GM21390 (cell line): Measurements from ENCODE around the gene MEF2A.

Experiments used
- ATAC-seq: cut with Tn5 transposase; IDR thresholded peaks from one replicate; pipeline ENCODE4 v1.9.1; 2021; ENCODE audit not compliant: unreplicated experiment

The MEF2A gene

GRCh38 chr15:99605490-99605931, 39.7 kb downstream of the MEF2A start:
- no peak for ATAC-seq

DNA sequence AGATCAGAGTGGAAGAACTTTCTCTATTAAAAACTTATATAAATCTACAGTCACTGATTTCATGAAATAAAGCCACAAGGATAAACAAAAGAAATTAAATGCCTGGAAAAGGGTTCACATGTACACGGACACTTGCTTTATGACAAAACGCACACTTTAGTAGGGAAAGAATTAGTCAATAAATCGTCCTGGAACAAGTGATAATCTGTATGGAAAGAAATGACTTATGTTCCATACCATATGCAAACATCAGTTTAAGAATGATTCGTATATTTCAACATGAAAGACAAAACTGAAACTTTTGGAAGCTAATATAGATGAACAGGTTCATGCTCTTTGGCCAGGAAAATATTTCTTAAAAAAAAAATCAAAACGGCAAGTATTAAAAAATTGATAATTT, 40.2 kb downstream of the MEF2A start:
- no peak for ATAC-seq

DNA sequence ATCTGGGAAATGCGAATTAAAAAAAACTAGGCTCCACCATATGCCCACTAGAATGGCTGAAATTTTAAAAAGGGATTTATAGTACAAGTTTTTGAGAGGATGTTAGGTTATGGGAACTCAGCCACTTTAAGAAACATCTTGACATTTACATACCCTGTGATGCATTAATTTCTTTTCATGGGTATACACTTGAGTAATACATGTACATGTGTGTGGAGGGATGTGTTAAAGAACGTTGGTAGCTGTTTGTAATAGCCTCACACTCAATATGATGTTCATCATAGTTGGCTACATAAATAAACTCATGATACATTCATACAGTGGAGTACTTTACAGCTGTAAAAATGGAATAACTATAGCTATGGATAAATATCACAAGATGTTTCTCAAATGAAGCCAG, 40.9 kb downstream of the MEF2A start:
- no peak for ATAC-seq

DNA sequence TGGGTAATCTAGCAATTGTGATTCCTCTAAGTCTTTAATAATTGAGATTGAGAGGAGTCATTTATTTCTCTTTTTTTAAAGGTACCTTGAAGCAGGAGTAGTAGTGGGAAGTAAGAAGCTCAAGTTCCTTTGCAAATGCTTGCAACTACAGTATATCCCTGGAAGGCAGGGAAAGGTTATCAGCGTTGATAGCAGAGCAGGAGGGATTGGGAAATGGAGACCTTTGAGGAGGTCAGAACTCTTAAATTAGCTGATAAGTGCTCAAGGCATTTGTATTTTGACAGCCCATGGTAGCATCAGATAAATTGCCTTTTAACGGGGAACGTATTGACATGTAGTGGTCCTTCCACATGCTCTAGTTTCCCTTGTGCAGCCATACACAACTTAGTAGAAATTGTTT, 47.7 kb downstream of the MEF2A start:
- no peak for ATAC-seq

DNA sequence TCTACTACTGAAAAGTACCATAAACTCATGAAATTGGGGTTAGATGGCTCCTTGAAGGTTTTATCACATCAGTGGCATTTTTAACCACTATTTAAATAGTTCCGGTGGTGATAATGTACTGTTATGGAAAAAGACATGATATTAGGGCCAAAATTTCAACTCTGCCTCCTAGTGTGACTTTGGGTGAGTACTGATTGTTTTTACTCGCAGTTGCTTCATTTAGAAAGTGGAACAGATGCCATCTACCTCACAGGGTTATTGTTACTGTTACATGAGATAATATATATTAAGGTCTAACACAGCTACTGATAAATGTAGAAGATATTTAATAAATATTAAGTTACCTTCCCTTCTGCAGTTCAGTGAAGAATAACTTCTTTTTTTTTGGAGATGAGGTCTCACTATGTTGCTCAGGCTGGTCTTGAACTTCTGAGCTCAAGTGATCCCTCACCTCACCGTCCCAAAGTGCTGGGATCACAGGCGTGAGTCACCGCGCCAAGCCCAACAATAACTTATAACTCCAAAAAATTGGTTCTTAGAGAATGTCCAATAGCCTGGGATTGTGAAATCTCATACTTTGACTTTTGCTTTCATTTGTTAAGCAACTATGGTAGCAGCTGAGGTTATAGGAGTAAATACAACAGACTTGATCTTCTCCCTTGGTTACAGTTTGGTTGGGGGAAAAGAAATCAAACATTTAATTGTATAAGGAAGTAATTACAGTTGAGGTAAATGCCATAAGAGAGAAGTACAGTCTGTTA, 48.3 kb downstream of the MEF2A start:
- peak; percentile 31 for ATAC-seq

- peak; percentile 54 for ATAC-seq
Measured at GRCh38 chr15:99614749-99615288, 49.0 kb downstream of the MEF2A start.

GRCh38 chr15:99615460-99615859, 49.7 kb downstream of the MEF2A start:
- no peak for ATAC-seq

DNA sequence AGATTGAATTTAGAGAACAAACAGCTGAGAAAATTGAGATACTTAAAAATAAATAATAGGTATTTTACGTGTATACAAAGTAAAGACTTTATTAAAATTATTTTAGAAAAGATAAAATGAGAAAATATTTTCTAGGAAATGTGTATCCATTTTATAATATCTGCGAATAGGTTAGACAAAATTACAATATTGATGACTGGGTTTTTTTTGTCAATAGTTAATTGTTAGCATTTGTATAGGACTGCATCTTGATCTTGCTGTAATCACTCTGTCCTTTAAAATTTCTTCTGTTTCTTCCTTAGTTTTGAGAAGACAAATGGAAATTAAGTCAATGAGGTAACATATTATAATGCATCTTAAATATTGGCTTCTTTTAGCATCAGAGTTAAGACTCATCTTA, 50.3 kb downstream of the MEF2A start:
- ATAC-seq = no peak

DNA sequence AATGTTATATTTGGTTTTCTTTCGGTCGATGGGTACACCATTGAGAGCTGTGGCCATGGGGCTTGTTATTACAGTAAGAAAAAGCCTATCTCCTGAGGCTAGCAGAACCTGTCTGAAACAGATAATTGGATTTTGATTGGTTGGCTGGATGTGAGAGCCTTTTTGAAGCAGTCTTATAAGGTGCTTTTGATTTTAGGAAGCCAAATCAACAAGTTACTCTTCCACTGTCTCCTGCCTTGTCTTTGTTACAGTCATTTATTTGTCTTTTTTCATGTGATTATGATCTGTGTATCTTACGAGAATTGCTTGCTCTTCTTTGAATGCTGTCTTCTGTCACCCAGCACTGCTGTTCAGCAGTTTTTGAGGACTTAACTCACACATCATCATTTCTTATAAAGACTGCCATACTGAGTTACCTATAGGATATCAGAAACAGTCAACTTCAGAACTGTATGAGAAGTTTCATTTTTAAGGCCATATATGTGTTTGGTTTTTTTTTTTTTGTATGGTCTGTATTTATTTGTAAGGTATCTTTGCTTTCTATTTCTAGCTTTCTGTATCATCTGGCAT, 51.1 kb downstream of the MEF2A start:
- ATAC-seq = no peak

DNA sequence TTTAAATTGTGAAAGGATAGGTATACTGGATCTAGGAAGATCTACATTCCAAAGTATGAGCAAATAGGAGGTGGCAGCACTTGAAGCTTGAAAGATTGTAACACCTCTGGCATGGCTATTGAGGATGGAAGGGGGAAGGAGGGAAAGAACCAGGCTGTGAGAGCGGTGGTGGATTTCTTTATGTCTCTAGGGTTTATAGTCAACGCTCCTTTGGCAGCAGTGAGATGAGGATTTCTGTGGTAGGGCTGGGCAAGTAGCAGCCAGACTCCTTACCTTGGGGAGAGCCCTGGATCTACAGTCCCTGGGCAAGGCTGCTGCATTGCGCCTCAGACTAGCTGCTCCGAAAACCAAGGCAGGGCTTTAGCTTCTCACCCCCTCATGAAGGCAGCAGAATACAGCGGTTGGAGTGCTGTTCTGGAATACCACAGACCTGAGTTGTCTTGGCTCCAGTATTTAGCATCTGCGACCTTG, 53.2 kb downstream of the MEF2A start:
- ATAC-seq = no peak

DNA sequence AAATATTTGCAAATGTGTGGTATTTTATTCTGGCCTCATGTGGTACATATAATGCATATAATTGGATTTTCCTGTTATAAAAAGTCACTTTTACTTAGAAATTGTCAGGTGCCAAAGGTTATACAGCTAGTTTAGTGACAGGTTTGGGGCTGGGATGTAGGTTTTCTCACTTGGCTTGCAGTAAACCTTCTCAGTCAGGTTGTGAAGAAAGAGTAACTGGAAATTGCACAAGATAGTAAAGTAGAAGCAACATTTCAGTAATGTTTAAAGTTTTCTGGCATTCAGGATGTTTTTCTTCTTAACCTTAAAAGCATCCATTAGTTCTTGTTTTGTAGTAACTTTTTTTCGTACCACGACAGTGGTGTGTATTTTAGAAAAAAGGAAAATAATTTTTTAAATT, 53.9 kb downstream of the MEF2A start:
- ATAC-seq = no peak

DNA sequence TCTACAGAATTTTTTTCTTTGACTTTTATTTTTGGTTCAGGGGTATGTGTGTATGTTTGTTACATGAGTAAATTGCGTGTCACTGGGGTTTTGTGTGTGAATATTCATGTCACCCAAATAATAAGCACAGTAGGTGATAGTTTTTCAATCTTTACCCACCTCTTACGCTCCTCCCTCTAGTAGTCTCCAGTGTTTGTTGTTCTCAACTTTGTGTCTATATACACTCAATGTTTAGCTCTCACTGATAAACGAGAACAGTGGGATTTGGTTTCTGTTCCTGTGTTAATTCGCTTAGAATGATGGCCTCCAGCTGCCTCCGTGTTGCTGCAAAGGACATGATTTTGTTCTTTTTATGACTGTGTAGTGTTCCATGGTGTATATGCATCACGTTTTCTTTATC, 54.4 kb downstream of the MEF2A start:
- ATAC-seq = no peak

- ATAC-seq = no peak
Measured at GRCh38 chr15:99621767-99622166, 56.0 kb downstream of the MEF2A start.

DNA sequence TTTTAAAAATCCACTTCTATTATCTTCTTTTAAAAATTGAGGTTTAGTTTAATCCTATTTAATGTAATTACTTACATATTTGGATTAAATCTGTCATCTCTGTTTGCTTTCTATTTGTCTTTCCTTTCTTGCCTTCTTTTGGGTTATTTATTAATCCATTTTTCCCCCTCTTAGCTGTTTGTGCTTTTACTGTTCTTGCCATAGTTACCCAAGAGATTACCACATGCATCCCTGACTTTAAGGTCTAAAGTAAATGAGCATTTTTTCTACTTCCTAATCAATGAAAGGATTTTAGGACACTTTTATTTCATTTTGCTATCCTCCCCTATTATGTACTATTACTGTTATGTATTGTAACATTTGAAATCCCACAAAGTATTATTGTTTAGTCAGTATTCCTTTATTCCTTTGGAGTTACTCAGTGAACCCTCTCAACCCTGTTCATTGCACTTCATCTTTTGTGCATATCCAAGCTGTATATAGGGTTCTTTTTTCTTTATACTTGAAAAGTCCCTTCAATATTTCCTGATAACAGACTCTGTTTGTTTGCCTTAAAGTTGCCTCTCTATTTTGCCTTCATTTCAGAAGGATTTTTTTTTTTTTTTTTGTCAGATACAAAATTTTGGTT, 62.7 kb downstream of the MEF2A start:
- no peak for ATAC-seq

GRCh38 chr15:99630607-99631131, 64.9 kb downstream of the MEF2A start:
- no peak for ATAC-seq

DNA sequence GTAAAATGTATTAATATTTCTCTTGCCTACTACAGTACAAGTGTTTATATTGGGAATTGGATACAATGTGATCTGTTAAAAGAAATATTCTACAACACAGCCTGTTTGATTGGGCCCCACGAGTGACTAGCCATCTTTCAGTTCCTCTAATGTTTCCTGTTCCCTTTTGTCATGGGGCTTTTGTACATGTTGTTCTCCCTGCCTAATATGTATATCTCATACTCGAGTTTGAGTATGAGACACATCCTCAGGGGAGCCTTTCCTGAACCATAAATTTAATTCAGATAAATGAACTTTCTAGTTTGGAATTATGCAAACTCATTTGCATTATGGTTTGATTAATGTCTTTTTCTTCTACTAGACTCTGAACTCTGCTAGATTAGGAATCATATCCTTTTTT, 65.5 kb downstream of the MEF2A start:
- peak; percentile 93 for ATAC-seq

GRCh38 chr15:99632521-99632920, 66.7 kb downstream of the MEF2A start:
- no peak for ATAC-seq

- no peak for ATAC-seq
Measured at GRCh38 chr15:99633655-99634054, 67.9 kb downstream of the MEF2A start.

DNA sequence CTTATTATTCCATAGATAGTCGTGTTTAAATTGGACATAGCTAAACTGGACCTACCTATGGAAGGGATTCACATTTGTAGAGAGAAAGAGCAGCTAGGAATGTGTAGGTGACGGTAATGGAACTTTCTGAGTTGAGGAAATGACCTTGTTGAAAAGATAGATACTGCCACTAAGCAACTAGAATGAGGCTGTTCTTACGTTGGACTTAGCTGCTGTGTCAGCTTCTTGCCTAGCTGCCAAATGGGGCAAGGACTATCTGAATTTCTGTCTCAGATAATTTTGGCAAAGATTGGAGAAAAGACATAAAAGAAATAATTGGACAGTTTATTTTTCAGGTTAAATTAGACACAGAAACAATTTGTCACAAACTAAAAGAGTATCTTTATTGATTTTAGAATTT, 68.8 kb downstream of the MEF2A start:
- no peak for ATAC-seq

- ATAC-seq = no peak
Measured at GRCh38 chr15:99635145-99635544, 69.4 kb downstream of the MEF2A start.

DNA sequence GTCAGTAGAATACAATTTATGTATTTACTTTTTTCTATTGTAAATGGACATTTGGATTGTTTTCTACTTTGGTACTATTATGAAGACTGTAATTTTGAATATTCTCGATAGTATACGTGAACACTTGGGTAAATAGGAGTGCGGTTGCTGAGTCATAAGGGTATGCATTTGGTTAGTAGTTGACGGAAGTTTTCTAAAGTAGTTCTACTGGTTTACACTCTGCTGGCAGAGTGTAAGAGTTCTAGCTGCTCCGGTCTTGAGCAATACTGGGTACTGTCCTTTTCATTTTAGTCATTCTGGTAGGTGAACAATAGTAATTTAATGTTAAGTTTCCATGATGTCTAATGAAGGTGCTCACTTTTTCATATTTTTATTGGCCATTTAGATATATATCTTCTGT, 70.0 kb downstream of the MEF2A start:
- peak; percentile 45 for ATAC-seq
